HepG2 (cell line): ENCODE measurements around the gene ATXN7L3B. TPM values are rescaled to one million over a fixed set of nuclear protein-coding genes. Genes with fewer than 3 reads are reported as not detected.

Experiments
- CENPT ChIP-seq: sonication (generic); formaldehyde crosslinking; IDR thresholded peaks from 2 replicates; pipeline ENCODE4 v1.8.0; 2022; ENCODE audit warnings: low read depth, mild to moderate bottlenecking, moderate library complexity, missing genetic modification reagents
- GABPB1 ChIP-seq: IDR thresholded peaks from 2 replicates; pipeline ENCODE4 v1.6.1; 2016; ENCODE audit warnings: mild to moderate bottlenecking, missing genetic modification reagents, moderate library complexity, missing compliant biosample characterization
- HNRNPLL ChIP-seq: fragments of 200-400 bp; formaldehyde crosslinking; IDR thresholded peaks from 2 replicates; pipeline ENCODE4 v1.6.1; 2017; ENCODE audit warnings: mild to moderate bottlenecking, low read depth, low read length; ENCODE audit not compliant: poor library complexity, severe bottlenecking
- NR3C1 ChIP-seq: sonication (generic); formaldehyde crosslinking; IDR thresholded peaks from 2 replicates; pipeline ENCODE4 v1.4.0; 2020; ENCODE audit warnings: missing genetic modification reagents
- POGZ ChIP-seq: sonication (generic); formaldehyde crosslinking; IDR thresholded peaks from 2 replicates; pipeline ENCODE4 v1.4.0; 2020; ENCODE audit warnings: mild to moderate bottlenecking, missing genetic modification reagents
- SCMH1 ChIP-seq: sonication (generic); formaldehyde crosslinking; IDR thresholded peaks from 2 replicates; pipeline ENCODE4 v1.9.0; 2021; ENCODE audit warnings: missing genetic modification reagents, mild to moderate bottlenecking, borderline replicate concordance
- TCF12 ChIP-seq, 2 experiments: fragments of 450-650 bp in 1 of 2; sonication (generic) in 1 of 2; formaldehyde crosslinking in 1 of 2; IDR thresholded peaks; 2 replicates each; pipeline versions ENCODE4 v1.6.1 to v1.8.0; 2017 to 2022; ENCODE audit warnings: antibody characterized with exemption in 1 of 2, mild to moderate bottlenecking in 1 of 2, missing genetic modification reagents in 1 of 2, moderate library complexity in 1 of 2
- THYN1 ChIP-seq: sonication (generic); formaldehyde crosslinking; IDR thresholded peaks from 2 replicates; pipeline ENCODE4 v1.8.1; 2023; ENCODE audit warnings: low read depth, mild to moderate bottlenecking, moderate library complexity, missing genetic modification reagents, borderline replicate concordance
- U2AF2 ChIP-seq: fragments of 200-400 bp; formaldehyde crosslinking; IDR thresholded peaks from 2 replicates; pipeline ENCODE4 v1.6.1; 2017; ENCODE audit warnings: low read depth, mild to moderate bottlenecking, low read length
- YEATS4 ChIP-seq: sonication (generic); formaldehyde crosslinking; IDR thresholded peaks from 2 replicates; pipeline ENCODE4 v1.4.0; 2020; ENCODE audit warnings: missing genetic modification reagents, borderline replicate concordance
- ZNF337 ChIP-seq: sonication (generic); formaldehyde crosslinking; IDR thresholded peaks from 2 replicates; pipeline ENCODE4 v1.5.1; 2020; ENCODE audit warnings: missing genetic modification reagents, low read depth, mild to moderate bottlenecking, borderline replicate concordance
- ZNF354B ChIP-seq: sonication (generic); formaldehyde crosslinking; IDR thresholded peaks from 2 replicates; pipeline ENCODE4 v1.8.0; 2022; ENCODE audit warnings: mild to moderate bottlenecking, missing genetic modification reagents
- ZNF550 ChIP-seq: sonication (generic); formaldehyde crosslinking; IDR thresholded peaks from 2 replicates; pipeline ENCODE4 v1.4.0; 2020; ENCODE audit warnings: mild to moderate bottlenecking, missing genetic modification reagents, borderline replicate concordance
- ZNF773 ChIP-seq: sonication (generic); formaldehyde crosslinking; IDR thresholded peaks from 2 replicates; pipeline ENCODE4 v1.4.0; 2020; ENCODE audit warnings: missing genetic modification reagents, borderline replicate concordance
- polyA plus RNA-seq, 8 experiments: library from polyadenylated mRNA; depleted of rRNA in 3 of 8; stranded (reverse) in 7 of 8; unstranded in 1 of 8; fragments of >200 nt; fragmentation: Illumina TruSeq in 4 of 8; extraction: Trizol in 4 of 8; gene quantifications; 2 replicates each; pipeline versions ENCODE4 v1.2.1 to v1.2.3, GENCODE V29; 2011 to 2016; ENCODE audit warnings: low read depth in 4 of 8, missing spikeins in 1 of 8, mixed read lengths in 1 of 8; ENCODE audit not compliant: insufficient read depth in 1 of 8
- total RNA-seq, 5 experiments: library from RNA; depleted of rRNA; stranded (reverse); fragments of >200 nt; fragmentation: Illumina TruSeq; extraction: Trizol; gene quantifications; 2 replicates each; pipeline ENCODE4 v1.2.3, GENCODE V29; 2016; ENCODE audit warnings: low read depth in 1 of 5
- TF ChIP-seq, protein P1 (sequence below): sonication (generic); formaldehyde crosslinking; IDR thresholded peaks from 2 replicates; pipeline ENCODE4 v1.4.0; 2020; ENCODE audit warnings: missing genetic modification reagents
- TF ChIP-seq, protein P2 (sequence below): sonication (generic); formaldehyde crosslinking; IDR thresholded peaks from 2 replicates; pipeline ENCODE4 v1.4.0; 2020; ENCODE audit warnings: missing genetic modification reagents
- TF ChIP-seq, protein P3 (sequence below): IDR thresholded peaks from 2 replicates; pipeline ENCODE4 v1.6.1; 2016
- TF ChIP-seq, protein P4 (sequence below): IDR thresholded peaks from 2 replicates; pipeline ENCODE4 v1.6.1; 2016; ENCODE audit warnings: missing compliant biosample characterization, missing genetic modification reagents, borderline replicate concordance
- TF ChIP-seq, protein P5 (sequence below): sonication (generic); formaldehyde crosslinking; IDR thresholded peaks from 2 replicates; pipeline ENCODE4 v1.4.0; 2020; ENCODE audit warnings: missing genetic modification reagents
- TF ChIP-seq, protein P6 (sequence below): IDR thresholded peaks from 2 replicates; pipeline ENCODE4 v1.6.1; 2016; ENCODE audit warnings: missing genetic modification reagents, missing compliant biosample characterization

Gene ATXN7L3B
- total and polyA plus RNA-seq, 2 of the 13 experiments (the other 11 are each of a cell fraction or from before 2014, with no cell fraction given), result 20.1 to 23.8 TPM

DNA sequence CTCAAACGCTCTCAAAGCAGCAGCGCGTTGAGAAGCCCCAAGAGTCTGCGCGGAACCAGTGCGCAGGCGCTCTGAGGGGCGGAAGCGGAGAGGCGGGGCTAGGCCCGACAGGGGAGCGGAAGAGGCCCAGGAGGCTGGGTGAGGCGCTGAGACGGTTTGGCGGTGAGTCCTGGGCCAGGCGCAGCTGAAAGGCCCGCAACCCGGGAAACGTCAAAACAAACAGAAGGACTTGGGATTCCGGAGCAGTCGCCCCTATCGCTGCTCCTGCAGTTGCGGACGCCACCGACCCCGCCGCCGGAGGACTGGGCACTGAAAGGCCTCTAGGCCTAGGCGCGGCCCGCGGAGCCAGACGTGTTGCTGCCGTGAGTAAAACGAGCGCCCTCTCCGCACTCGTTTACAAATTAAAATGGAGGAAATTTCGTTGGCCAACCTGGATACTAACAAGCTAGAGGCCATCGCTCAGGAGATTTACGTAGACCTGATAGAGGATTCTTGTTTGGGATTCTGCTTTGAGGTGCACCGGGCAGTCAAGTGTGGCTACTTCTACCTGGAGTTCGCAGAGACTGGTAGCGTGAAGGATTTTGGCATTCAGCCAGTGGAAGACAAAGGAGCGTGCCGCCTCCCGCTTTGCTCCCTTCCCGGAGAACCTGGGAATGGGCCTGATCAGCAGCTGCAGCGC is at the start of gene ATXN7L3B (continued):
- TF ChIP-seq, protein P1, sequence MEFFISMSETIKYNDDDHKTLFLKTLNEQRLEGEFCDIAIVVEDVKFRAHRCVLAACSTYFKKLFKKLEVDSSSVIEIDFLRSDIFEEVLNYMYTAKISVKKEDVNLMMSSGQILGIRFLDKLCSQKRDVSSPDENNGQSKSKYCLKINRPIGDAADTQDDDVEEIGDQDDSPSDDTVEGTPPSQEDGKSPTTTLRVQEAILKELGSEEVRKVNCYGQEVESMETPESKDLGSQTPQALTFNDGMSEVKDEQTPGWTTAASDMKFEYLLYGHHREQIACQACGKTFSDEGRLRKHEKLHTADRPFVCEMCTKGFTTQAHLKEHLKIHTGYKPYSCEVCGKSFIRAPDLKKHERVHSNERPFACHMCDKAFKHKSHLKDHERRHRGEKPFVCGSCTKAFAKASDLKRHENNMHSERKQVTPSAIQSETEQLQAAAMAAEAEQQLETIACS, result no peak
- peak; percentile 95 for TF ChIP-seq GABPB1 (CRISPR knock-in tag)
- no peak for TF ChIP-seq TCF12 (IDR thresholded peaks at IDR 0.05)
- TF ChIP-seq TCF12 (CRISPR knock-in tag; IDR thresholded peaks at IDR 0.05), result 0 out of 2 replicates have a peak, but pooled peaks have one; percentile 73
- TF ChIP-seq, protein P2, sequence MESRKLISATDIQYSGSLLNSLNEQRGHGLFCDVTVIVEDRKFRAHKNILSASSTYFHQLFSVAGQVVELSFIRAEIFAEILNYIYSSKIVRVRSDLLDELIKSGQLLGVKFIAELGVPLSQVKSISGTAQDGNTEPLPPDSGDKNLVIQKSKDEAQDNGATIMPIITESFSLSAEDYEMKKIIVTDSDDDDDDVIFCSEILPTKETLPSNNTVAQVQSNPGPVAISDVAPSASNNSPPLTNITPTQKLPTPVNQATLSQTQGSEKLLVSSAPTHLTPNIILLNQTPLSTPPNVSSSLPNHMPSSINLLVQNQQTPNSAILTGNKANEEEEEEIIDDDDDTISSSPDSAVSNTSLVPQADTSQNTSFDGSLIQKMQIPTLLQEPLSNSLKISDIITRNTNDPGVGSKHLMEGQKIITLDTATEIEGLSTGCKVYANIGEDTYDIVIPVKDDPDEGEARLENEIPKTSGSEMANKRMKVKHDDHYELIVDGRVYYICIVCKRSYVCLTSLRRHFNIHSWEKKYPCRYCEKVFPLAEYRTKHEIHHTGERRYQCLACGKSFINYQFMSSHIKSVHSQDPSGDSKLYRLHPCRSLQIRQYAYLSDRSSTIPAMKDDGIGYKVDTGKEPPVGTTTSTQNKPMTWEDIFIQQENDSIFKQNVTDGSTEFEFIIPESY, result no peak
- peak; percentile 84 for TF ChIP-seq HNRNPLL
- TF ChIP-seq, protein P3, sequence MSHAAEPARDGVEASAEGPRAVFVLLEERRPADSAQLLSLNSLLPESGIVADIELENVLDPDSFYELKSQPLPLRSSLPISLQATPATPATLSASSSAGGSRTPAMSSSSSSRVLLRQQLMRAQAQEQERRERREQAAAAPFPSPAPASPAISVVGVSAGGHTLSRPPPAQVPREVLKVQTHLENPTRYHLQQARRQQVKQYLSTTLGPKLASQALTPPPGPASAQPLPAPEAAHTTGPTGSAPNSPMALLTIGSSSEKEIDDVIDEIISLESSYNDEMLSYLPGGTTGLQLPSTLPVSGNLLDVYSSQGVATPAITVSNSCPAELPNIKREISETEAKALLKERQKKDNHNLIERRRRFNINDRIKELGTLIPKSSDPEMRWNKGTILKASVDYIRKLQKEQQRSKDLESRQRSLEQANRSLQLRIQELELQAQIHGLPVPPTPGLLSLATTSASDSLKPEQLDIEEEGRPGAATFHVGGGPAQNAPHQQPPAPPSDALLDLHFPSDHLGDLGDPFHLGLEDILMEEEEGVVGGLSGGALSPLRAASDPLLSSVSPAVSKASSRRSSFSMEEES (CRISPR knock-in tag), result no peak
- no peak for TF ChIP-seq NR3C1
- no peak for TF ChIP-seq CENPT (CRISPR knock-in tag)
- no peak for TF ChIP-seq ZNF337 (CRISPR knock-in tag)
- TF ChIP-seq, protein P4, sequence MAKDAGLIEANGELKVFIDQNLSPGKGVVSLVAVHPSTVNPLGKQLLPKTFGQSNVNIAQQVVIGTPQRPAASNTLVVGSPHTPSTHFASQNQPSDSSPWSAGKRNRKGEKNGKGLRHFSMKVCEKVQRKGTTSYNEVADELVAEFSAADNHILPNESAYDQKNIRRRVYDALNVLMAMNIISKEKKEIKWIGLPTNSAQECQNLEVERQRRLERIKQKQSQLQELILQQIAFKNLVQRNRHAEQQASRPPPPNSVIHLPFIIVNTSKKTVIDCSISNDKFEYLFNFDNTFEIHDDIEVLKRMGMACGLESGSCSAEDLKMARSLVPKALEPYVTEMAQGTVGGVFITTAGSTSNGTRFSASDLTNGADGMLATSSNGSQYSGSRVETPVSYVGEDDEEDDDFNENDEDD (CRISPR knock-in tag), result peak; percentile 45; the same call in 1 of the 2 replicates
- TF ChIP-seq, protein P5, sequence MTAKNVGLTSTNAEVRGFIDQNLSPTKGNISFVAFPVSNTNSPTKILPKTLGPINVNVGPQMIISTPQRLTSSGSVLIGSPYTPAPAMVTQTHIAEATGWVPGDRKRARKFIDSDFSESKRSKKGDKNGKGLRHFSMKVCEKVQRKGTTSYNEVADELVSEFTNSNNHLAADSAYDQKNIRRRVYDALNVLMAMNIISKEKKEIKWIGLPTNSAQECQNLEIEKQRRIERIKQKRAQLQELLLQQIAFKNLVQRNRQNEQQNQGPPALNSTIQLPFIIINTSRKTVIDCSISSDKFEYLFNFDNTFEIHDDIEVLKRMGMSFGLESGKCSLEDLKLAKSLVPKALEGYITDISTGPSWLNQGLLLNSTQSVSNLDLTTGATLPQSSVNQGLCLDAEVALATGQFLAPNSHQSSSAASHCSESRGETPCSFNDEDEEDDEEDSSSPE (CRISPR knock-in tag), result peak; percentile 39; the same call in 1 of the 2 replicates
- TF ChIP-seq, protein P6, sequence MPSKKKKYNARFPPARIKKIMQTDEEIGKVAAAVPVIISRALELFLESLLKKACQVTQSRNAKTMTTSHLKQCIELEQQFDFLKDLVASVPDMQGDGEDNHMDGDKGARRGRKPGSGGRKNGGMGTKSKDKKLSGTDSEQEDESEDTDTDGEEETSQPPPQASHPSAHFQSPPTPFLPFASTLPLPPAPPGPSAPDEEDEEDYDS (CRISPR knock-in tag), result peak; percentile 35; the same call in 1 of the 2 replicates
- peak; percentile 76 for TF ChIP-seq YEATS4 (CRISPR knock-in tag)
- no peak for TF ChIP-seq THYN1 (CRISPR knock-in tag)
- no peak for TF ChIP-seq SCMH1 (CRISPR knock-in tag)
- TF ChIP-seq U2AF2, result no peak
- TF ChIP-seq ZNF773 (CRISPR knock-in tag), result no peak
- peak; percentile 52 for TF ChIP-seq POGZ (CRISPR knock-in tag)
- no peak for TF ChIP-seq ZNF354B (CRISPR knock-in tag)
- no peak for TF ChIP-seq ZNF550
